GM19238 (cell line): Measurements from ENCODE around the gene GRWD1.
A peak's percentile ranks its signal among the peaks of the same experiment; 100 is the strongest.

ENCODE experiments used
- DNase-seq: peaks from one replicate; pipeline ENCODE4 v3.0.0; 2011; ENCODE audit warnings: low spot score; ENCODE audit not compliant: insufficient read length

Gene GRWD1

DNA sequence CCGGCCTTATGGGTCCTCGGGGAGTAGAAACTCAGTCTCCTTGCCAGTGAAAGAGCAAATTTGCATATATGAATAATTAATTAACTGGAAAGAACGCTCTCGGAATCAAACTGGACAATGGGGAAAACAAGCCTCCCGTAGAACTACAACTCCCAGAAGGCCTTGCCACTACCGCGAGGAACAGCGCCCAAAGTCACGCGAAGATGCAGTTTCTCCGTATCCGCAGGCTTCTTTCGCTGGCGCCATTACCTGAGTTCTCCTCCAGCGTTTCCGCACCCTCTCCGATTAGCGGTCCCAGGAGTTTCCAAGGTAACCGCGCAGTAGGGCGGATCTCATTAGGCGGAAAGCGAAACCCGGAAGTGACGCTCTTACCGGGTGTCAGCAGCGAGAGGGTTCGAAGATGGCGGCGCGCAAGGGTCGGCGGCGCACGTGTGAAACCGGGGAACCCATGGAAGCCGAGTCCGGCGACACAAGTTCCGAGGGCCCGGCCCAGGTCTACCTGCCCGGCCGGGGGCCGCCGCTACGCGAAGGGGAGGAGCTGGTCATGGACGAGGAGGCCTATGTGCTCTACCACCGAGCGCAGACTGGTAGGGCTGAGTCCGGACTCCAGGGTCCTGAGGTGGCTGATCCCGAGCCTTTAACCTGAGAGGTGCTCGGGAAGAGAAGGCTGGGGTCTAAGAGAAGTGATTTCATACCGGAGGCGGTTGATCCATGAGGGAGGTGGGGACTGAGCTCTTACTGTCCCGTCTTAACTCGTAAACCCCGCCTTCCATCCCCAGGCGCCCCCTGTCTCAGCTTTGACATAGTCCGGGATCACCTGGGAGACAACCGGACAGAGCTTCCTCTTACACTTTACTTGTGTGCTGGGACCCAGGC, at the start of gene GRWD1:
GRWD1 (plus strand) TSS at position 378 of the 876 bp plus-strand sequence; CDS start at position 401, 23 bp downstream.
- peak; percentile 98 for DNase-seq

DNA sequence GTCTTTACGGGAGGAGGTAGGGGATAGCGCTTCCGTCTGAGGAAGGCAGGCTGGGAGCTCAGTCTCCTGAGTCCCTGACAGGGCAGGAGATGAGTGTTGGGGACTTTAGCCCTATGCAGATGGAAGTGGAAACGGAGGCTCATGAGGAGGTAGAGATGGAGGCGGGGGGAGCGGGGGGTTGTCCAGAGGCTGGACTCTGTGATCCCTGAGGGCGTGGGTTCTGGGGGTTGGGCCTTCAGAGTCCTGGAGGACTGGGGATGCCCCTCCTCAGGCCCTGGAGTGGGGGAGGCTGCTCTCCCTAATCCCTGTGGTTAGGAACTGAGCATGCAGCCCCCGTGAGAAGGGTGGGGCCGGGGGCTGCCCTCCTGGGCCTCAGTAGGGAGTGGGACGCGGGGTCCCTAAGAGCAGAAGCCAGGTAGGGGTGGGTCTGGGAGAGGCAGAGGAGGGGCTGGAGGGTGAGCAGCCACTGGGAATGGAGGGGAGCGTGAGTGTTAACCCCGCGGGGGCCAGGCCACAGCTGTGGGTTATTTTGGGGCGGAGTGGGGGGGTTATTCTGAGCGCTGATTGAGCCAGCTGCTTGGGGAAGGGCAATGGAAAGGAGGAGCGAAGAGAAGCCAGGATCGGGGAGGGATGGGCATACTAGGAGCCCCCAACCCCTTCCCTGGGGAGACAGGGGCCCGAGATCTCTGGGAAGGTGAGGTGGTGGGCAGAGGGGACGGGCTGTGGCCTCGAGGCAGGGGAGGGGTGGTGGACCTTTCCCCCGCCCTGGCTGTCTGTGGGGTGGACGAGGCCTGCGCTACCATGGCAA, 49.6 kb upstream of the GRWD1 start:
- DNase-seq = no peak

DNA sequence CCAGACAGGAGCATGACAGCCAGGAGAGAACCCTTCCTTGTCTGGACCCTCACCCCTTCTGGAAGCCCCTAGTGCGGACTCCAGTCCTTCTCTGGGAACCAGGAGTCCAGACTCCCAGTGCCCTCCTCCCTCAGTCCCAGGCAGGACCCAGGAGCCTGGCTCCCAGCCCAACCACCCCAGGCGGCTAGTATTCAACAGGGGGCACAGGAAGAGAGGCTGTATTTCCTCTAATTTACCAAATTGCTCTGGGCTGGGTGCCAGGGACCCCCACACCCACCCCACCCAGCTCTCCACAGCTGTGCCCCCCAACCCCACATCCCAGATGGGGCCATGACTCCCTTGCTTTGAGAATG, 49.0 kb upstream of the GRWD1 start:
- no peak for DNase-seq

DNA sequence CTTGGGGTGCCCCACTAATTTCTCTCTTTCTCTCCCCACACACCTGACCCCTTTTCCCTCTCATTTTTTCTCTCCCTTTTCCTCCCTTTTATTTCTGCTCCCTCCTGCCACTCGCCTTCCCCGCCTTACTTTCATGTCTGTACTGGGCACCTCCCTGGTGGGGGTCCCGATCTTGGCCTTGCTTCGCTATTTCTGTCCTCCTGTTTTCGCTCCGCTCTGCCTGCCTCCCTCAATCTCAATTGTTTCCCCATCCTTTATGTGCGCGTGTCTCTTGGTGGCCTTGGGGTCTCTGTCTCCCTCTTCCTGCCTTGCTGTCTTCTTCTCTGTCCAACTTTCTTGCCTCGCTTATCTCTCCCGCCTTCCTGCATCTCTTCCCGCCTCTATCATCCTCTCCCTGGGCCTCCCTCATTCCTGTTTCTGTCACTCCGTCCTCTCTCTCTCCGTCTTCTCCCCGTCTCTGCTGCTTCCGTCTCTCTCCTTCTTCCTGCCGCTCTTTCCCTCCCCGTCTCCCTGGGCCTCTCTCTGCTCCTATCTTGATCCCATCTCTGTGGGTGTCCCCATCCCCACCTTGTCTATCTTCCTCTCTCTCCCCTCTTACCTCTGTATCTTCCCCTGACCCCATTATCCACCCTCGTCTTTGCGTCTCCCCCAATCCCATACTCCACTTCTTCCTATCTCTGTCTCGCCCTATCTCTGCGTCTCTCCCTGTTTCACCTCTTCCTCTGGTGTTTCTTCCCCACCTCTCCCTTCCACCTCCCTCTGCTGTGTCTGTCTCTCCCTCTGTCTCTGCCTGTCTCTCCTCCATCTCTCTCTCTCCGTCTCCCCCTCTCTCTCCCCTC, 48.3 kb upstream of the GRWD1 start:
- no peak for DNase-seq

DNA sequence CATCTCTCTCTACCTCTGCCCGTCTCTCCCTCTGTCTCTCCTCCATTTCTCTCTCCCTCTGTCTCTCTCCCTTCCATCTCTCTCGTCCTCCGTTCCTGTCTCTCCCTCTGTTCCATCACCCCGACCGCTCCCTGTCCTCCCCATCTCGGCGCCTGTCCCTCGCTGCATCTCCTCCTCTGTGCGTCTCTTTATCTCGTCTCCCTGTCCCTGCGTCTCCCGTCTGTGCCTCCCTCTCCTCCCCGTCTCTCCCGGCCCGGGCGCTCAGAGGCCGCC, 47.7 kb upstream of the GRWD1 start:
- DNase-seq = no peak

DNA sequence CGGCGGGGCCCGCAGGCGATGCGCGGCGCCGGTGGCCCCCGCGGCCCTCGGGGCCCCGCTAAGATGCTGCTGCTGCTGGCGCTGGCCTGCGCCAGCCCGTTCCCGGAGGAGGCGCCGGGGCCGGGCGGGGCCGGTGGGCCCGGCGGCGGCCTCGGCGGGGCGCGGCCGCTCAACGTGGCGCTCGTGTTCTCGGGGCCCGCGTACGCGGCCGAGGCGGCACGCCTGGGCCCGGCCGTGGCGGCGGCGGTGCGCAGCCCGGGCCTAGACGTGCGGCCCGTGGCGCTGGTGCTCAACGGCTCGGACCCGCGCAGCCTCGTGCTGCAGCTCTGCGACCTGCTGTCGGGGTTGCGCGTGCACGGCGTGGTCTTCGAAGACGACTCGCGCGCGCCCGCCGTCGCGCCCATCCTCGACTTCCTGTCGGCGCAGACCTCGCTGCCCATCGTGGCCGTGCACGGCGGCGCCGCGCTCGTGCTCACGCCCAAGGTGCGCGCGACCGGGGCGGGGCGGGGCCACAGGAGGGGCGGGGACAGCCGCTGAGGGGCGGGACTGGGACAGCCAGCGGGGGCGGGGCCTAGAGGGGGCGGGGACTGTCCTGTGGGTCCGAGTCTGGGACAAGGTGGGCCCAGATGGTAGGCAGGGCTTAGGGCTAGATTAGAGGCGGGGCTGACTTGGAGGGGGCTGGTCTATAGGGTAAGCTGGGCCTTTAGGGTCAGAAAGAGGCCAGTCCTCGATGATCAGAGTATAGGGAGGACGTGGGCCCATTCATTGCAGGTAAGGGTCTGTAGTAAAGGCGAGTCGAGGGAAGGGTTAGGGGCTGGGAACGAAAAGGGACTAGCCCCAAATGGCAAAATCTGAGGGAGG, 47.2 kb upstream of the GRWD1 start:
- DNase-seq = peak; percentile 87

DNA sequence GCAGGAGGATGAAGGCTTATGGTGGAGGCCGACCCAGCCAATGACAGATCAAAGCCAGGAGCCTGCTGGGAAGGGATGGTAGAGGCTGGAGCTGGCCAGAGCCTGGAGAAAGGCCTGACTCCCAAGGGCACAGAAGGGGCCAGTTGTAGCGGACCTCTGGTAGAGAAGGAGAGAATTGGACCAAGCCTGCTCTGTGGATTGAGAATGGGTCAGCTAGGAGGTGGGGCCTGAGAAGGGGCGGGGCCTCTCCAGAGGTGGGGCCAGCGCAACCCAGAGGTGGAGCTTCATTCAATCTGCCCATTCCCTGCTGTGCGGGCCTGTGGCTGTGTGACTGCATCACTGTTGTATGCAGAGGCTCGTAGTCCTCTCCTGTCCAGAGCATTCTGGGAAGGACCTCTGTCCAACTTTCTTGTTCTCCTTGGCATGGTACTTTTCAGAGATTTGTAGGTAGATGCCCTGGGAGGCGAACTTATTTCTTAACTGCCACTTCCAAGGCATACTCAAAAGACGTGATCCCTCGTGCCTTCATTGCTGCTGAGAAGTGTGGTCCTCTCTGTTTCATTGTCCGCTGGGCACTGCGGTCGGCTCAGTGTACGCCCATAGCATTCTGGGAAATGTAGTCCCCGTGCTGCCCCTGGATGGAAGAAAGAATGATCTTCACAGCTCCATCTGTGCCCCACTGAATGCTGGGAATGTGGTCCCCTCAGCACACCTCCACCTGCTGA, 45.6 kb upstream of the GRWD1 start:
- no peak for DNase-seq

DNA sequence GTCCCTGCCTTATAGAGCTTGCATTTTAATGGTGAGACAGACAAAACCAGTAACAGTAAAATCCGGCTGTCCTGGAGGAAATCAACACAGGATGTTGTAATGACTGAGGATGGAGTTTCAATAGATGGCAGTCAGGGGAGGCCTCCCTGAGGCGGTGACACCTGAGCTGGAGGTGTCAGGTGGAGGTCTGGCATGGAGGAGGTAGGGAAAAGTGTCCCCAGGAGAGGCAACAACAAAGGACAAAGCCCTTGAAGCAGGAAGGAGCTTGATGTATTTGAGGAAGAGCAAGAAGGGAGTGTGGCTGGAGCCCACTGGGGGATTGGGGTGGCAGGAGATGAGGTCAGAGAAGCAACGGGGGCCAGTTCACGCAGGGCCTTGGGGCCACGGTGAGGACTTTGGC, 44.5 kb upstream of the GRWD1 start:
- no peak for DNase-seq

DNA sequence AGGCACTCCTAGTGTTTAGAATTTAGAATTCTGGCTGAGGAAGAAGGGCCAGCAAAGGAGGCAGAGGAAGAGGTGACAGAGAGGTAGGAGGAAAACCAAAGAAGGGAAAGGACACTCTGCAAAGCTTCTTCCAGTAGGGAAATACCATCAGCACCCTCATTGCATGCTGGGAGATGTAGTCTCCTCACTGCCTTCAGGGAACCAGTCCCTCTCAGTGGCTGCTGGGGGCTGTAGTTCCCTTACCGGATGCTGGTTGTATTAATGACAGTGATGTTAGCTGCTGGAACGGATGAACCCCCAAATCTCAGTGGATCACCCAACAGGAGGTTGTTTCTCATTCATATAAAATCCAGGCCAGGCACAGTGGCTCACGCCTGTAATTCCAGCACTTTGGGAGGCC, 42.2 kb upstream of the GRWD1 start:
- peak; percentile 86 for DNase-seq

DNA sequence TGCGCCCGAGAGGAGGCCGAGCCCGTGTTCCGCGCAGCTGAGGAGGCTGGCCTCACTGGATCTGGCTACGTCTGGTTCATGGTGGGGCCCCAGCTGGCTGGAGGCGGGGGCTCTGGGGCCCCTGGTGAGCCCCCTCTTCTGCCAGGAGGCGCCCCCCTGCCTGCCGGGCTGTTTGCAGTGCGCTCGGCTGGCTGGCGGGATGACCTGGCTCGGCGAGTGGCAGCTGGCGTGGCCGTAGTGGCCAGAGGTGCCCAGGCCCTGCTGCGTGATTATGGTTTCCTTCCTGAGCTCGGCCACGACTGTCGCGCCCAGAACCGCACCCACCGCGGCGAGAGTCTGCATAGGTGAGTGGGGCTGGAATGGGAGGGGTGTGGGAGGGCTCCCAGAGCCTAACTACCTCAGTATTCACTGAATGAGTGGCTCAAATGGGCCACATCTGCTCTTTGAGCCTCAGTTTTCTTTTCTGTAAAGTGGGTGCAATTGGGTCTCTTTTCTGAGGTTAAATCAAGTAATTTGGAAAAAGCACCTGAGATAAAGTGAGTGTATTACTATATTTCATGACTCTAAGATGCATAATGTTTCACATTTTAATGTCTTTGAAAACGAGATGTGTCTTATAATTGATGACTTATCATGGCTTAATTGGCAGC, 40.6 kb upstream of the GRWD1 start:
- no peak for DNase-seq

DNA sequence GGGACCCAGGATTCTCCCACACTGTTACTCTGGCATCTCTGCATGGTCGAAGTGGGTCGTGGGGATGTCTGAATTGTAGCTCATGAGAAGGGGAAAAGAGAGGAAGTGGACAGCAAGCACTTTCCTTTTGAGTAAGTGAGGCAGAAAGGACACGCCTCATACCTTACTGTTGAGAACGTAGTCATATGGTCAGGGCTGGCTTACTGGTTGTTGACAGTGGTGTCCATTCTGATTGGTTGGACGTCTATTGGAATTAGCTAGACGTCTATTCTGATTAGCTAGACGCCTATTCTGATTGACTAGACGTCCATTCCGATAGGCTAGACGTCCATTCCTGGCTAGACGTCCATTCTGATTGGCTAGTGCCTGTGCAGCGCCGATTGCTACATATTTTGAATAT, 39.9 kb upstream of the GRWD1 start:
- no peak for DNase-seq

DNA sequence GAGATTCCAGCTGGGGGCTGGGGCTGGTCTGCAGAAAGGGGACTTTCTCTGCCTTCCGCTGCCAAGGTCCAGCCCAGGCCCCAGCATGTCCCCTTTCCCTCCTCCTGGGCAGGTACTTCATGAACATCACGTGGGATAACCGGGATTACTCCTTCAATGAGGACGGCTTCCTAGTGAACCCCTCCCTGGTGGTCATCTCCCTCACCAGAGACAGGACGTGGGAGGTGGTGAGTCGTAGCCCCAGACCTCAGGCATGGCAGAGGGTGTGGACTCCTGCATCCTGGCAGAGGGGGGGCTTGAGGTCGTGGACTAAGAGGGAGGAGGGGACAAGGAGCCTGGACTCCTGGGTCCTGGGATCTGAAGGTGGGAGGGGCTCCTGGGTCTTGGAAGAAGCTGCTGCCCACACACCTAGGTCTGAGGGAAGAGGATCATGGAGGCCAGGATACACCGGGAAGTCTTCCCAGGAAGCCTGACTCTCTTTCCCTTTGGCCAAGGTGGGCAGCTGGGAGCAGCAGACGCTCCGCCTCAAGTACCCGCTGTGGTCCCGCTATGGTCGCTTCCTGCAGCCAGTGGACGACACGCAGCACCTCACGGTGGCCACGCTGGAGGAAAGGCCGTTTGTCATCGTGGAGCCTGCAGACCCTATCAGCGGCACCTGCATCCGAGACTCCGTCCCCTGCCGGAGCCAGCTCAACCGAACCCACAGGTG, 31.8 kb upstream of the GRWD1 start:
- no peak for DNase-seq

DNA sequence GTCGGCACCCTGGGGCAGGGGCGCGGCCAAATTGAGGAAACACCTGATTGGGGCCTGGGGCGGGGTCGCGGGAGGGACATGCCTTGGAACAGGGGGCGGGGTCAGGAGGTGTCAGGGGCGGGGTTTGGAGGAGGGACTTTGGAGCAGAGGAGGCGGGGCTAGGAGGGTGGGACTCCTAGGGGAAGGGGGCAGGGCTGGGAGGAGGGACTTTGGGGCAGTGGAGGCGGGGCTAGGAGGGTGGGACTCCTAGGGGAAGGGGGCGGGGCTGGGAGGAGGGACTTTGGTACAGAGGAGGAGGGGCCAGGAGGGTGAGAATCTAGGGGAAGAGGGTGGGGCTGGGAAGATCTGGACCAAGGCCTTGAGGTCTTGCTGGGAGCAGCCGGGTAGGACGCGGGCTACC, 30.4 kb upstream of the GRWD1 start:
- DNase-seq = no peak

DNA sequence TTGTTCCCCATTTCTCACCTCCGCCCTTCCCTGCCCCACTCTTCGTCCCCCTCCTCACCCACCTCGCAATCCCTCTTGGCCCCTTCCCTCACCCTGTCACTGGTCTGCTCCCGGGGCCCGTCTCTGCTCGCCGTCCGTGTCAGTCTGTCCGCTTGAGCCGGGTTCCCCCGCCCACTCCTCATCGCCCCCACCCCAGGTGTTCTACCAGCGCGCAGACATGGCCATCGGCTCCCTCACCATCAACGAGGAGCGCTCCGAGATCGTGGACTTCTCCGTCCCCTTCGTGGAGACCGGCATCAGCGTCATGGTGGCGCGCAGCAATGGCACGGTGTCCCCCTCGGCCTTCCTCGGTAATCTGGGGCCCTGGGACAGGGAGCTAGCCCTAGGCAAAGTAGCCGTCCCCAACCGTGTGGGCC, 30.0 kb upstream of the GRWD1 start:
- DNase-seq = no peak

DNA sequence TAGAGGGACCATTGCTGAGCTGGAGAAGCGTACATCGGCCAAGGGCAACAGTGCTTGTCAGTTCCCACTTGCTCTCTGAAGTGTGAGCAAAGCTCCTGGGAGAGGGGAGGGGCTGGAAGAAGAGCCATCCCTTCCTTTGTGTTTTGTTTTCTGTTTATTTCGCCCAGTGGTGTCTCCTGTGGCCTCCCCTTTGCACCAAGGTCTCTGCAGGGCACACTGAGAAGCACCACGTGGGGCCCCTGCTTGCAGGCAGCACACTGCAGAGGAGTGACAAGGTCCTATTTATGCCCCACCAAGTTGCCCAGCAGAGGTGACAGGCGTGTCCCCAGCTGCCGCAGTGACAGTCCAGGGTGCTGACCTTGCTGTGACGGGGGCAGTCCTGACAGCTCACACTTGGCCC, 28.4 kb upstream of the GRWD1 start:
- no peak for DNase-seq

DNA sequence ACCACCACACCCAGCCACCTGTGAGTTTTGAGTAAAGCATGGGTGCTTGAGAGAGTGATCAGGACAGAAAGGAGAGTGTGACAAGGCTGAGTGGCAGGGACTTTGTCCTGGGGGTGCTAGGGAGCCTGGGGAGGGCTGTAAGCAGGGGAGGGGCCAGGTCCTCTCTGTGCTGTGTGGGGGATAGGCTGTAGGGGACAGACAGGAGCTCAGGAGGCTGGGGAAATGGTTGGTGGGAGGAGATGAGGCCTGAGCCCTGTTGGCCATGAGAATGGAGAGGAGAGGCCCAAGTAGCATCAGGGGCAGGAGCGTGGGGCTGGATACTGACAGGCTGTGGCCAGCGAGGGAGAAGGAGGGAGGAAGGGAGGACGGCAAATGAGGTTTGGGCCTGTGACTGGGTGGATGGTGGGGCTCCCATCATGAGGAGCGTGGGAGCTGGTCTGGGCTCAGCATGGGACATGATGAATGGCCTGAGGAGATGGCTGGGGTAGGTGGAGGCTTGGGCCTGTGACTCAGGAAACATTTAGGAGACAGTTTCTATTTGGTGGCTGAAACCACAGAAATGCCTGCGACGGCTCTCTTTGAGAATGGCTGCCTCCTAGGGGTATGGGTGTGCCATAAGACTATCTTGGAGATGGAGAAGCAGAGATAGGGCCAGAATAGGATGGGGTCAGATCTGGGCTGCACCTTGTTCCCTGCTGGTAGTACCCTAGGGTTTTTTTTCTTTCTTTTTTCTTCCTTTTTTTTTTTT, 27.3 kb upstream of the GRWD1 start:
- DNase-seq = no peak

DNA sequence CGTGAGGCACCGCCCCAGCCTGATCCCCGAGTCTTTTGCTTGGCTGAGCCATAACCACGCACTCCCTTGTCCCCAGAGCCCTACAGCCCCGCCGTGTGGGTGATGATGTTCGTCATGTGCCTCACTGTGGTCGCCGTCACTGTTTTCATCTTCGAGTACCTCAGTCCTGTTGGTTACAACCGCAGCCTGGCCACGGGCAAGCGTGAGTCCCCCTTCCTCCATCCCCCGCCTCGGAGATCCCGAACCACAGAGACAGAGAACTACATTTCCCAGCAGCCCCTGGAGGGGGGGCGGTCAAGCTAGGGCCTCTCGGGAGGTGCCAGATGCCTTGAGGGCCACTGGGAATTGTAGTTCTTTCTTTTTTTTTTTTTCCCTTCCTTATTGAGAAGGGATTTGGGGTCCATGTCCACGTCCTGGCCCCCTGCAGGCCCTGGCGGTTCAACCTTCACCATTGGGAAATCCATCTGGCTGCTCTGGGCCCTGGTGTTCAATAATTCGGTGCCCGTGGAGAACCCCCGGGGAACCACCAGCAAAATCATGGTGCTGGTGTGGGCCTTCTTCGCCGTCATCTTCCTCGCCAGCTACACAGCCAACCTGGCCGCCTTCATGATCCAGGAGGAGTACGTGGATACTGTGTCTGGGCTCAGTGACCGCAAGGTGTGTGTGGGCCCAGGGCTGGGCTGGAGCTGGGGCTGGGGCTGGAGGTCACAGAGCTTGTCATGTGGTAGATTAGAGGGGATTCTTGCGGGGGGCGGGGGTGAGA, 26.4 kb upstream of the GRWD1 start:
- peak; percentile 78 for DNase-seq

DNA sequence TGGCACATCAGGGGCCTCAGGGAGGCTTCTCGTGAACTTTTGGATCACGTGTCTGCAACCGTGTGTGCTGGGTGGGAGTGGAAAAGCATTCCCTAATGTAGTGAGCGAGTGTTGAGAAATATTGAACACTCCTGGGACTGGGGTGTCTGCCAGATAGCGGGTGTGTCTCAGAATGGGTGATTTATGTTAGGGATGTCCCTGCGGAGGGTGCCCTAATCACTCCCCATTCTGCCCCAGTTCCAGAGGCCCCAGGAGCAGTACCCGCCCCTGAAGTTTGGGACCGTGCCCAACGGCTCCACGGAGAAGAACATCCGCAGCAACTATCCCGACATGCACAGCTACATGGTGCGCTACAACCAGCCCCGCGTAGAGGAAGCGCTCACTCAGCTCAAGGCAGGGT, 24.2 kb upstream of the GRWD1 start:
- no peak for DNase-seq
